H9 (cell line): ENCODE data around the gene RNF145. TPM values are rescaled to one million over a fixed set of nuclear protein-coding genes. Genes with fewer than 3 reads are reported as not detected.

Experiments used
- DNase-seq: peaks from one replicate; pipeline ENCODE4 v3.0.0-alpha.2; 2017
- H2AFZ ChIP-seq: one replicate; pipeline ENCODE4 v1.6.1; 2013; ENCODE audit warnings: mild to moderate bottlenecking, low read length, control low read depth, moderate library complexity
- H2AK5ac ChIP-seq: 2 replicates; pipeline ENCODE4 v1.6.1; 2013; ENCODE audit warnings: low read length, control low read depth, mixed read lengths; ENCODE audit not compliant: insufficient read length
- H2BK120ac ChIP-seq: one replicate; pipeline ENCODE4 v1.6.1; 2013; ENCODE audit warnings: low read depth, mild to moderate bottlenecking, low read length, control low read depth, inconsistent platforms; ENCODE audit not compliant: poor library complexity, severe bottlenecking
- H2BK12ac ChIP-seq: 2 replicates; pipeline ENCODE4 v1.6.1; 2013; ENCODE audit warnings: low read length, control low read depth, mixed read lengths, low read depth; ENCODE audit not compliant: insufficient read length
- H2BK15ac ChIP-seq: 2 replicates; pipeline ENCODE4 v1.6.1; 2013; ENCODE audit warnings: low read depth, low read length, control low read depth
- H2BK20ac ChIP-seq: one replicate; pipeline ENCODE4 v1.6.1; 2013; ENCODE audit warnings: low read depth, mild to moderate bottlenecking, low read length, control low read depth, inconsistent platforms; ENCODE audit not compliant: poor library complexity, severe bottlenecking
- H2BK5ac ChIP-seq: 2 replicates; pipeline ENCODE4 v1.6.1; 2013; ENCODE audit warnings: low read length, control low read depth, mixed read lengths; ENCODE audit not compliant: insufficient read length
- H3K14ac ChIP-seq: 2 replicates; pipeline ENCODE4 v1.6.1; 2013; ENCODE audit warnings: low read length, control low read depth; ENCODE audit not compliant: insufficient read depth
- H3K18ac ChIP-seq: 2 replicates; pipeline ENCODE4 v1.6.1; 2013; ENCODE audit warnings: low read depth, mild to moderate bottlenecking, mixed read lengths, low read length, control low read depth; ENCODE audit not compliant: insufficient read length
- H3K23ac ChIP-seq: 2 replicates; pipeline ENCODE4 v1.6.1; 2013; ENCODE audit warnings: low read length, control low read depth, mixed read lengths, low read depth; ENCODE audit not compliant: insufficient read length
- H3K23me2 ChIP-seq: 2 replicates; pipeline ENCODE4 v1.6.1; 2013; ENCODE audit warnings: low read depth, mild to moderate bottlenecking, mixed read lengths, low read length, control low read depth; ENCODE audit not compliant: insufficient read length, poor library complexity, severe bottlenecking
- H3K27ac ChIP-seq: 2 replicates; pipeline ENCODE4 v1.5.1; 2013; ENCODE audit warnings: low read length, control low read depth, mixed read lengths, low read depth; ENCODE audit not compliant: insufficient read length
- H3K27me3 ChIP-seq: 2 replicates; pipeline ENCODE4 v1.6.1; 2013; ENCODE audit warnings: low read length, control low read depth, inconsistent platforms; ENCODE audit not compliant: insufficient read depth
- H3K4ac ChIP-seq: 2 replicates; pipeline ENCODE4 v1.6.1; 2013; ENCODE audit warnings: low read depth, mild to moderate bottlenecking, control low read depth, inconsistent platforms, low read length, moderate library complexity
- H3K4me1 ChIP-seq: 2 replicates; pipeline ENCODE4 v1.6.1; 2013; ENCODE audit warnings: low read length, control low read depth, inconsistent platforms; ENCODE audit not compliant: insufficient read depth
- H3K4me2 ChIP-seq: 2 replicates; pipeline ENCODE4 v1.6.1; 2013; ENCODE audit warnings: low read length, control low read depth, mixed read lengths; ENCODE audit not compliant: insufficient read length, insufficient read depth
- H3K56ac ChIP-seq: 2 replicates; pipeline ENCODE4 v1.6.1; 2013; ENCODE audit warnings: low read depth, mild to moderate bottlenecking, mixed read lengths, low read length, control low read depth; ENCODE audit not compliant: insufficient read length
- H3K79me1 ChIP-seq: 2 replicates; pipeline ENCODE4 v1.6.1; 2013; ENCODE audit warnings: low read depth, mild to moderate bottlenecking, moderate library complexity, low read length, control low read depth, inconsistent platforms; ENCODE audit not compliant: insufficient read depth, poor library complexity, severe bottlenecking
- H3K79me2 ChIP-seq: 2 replicates; pipeline ENCODE4 v1.6.1; 2013; ENCODE audit warnings: low read length, control low read depth, inconsistent platforms; ENCODE audit not compliant: insufficient read depth
- H3K9ac ChIP-seq: 2 replicates; pipeline ENCODE4 v1.6.1; 2013; ENCODE audit warnings: low read length, control low read depth, mixed read lengths; ENCODE audit not compliant: insufficient read length; ENCODE audit errors: extremely low read depth
- H3K9me3 ChIP-seq: one replicate; pipeline ENCODE4 v1.6.1; 2013; ENCODE audit warnings: low read depth, low read length, inconsistent platforms; ENCODE audit not compliant: control insufficient read depth
- H3T11ph ChIP-seq: one replicate; pipeline ENCODE4 v1.6.1; 2013; ENCODE audit warnings: mild to moderate bottlenecking, low read length, control low read depth, inconsistent platforms
- H4K20me1 ChIP-seq: one replicate; pipeline ENCODE4 v1.6.1; 2013; ENCODE audit not compliant: control insufficient read depth, insufficient read length, insufficient read depth
- H4K5ac ChIP-seq: 2 replicates; pipeline ENCODE4 v1.6.1; 2013; ENCODE audit warnings: low read depth, mild to moderate bottlenecking, mixed read lengths, low read length, control low read depth; ENCODE audit not compliant: insufficient read length
- H4K8ac ChIP-seq: replicated peaks from 2 replicates; pipeline ENCODE4 v1.6.1; 2013; ENCODE audit warnings: low read length, control low read depth, mixed read lengths, low read depth; ENCODE audit not compliant: insufficient read length
- H4K91ac ChIP-seq: 2 replicates; pipeline ENCODE4 v1.6.1; 2013; ENCODE audit warnings: low read depth, mild to moderate bottlenecking, moderate library complexity, mixed read lengths, low read length, control low read depth; ENCODE audit not compliant: insufficient read length
- H3K27ac Mint-ChIP-seq, 3 experiments: 2 replicates in 2 of 3; 3 replicates in 1 of 3; pipeline ENCODE4 v1.8.0; 2020 to 2021; ENCODE audit warnings: mixed read lengths in 3 of 3, mild to moderate bottlenecking in 1 of 3, moderate library complexity in 1 of 3
- H3K27me3 Mint-ChIP-seq: 2 replicates; pipeline ENCODE4 v1.8.0; 2021; ENCODE audit warnings: low read depth, mild to moderate bottlenecking, moderate library complexity, mixed read lengths
- H3K36me3 Mint-ChIP-seq, 3 experiments: 2 replicates in 2 of 3; 3 replicates in 1 of 3; pipeline ENCODE4 v1.8.0; 2020 to 2021; ENCODE audit warnings: low read depth in 3 of 3, mixed read lengths in 3 of 3; ENCODE audit not compliant: insufficient read depth in 1 of 3
- H3K4me1 Mint-ChIP-seq, 2 experiments: 2 replicates each; pipeline ENCODE4 v1.8.0; 2020; ENCODE audit warnings: mixed read lengths in 2 of 2
- H3K4me3 Mint-ChIP-seq, 2 experiments: 2 replicates in 1 of 2; 3 replicates in 1 of 2; pipeline ENCODE4 v1.8.0; 2020 to 2021; ENCODE audit warnings: mild to moderate bottlenecking in 2 of 2, mixed read lengths in 2 of 2, moderate library complexity in 1 of 2
- H3K9me3 Mint-ChIP-seq, 2 experiments: 2 replicates in 1 of 2; 3 replicates in 1 of 2; pipeline ENCODE4 v1.8.0; 2020; ENCODE audit warnings: mild to moderate bottlenecking in 2 of 2, mixed read lengths in 2 of 2, moderate library complexity in 1 of 2
- CTCF ChIP-seq: fragments of 200-600 bp; sonication (generic); conservative IDR thresholded peaks from 3 replicates; pipeline ENCODE4 v1.8.0; 2021; ENCODE audit warnings: antibody characterized with exemption, mild to moderate bottlenecking
- WGBS: extraction: QIAGEN DNeasy Blood & Tissue Kit; methylation state at CpG from one replicate; pipeline ENCODE4 v1.1.7; 2013; ENCODE audit warnings: missing lambda C conversion rate, low lambda C conversion rate, mixed read lengths; ENCODE audit not compliant: insufficient read length; ENCODE audit errors: extremely low coverage; 5-methylcytosine and 5-hydroxymethylcytosine counted together
- total RNA-seq: library from RNA; stranded (reverse); gene quantifications from 2 replicates; pipeline ENCODE4 v1.2.1, GENCODE V29; 2021

Gene RNF145
- total RNA-seq, 1 experiment from 2014 or later: 59.1 TPM

- H3K4me1 ChIP-seq: no peaks in the 10 kb centered on the region
- H2BK5ac ChIP-seq: no peak overlapping the region
- H3K4ac ChIP-seq: no peak overlapping the region
- H2AK5ac ChIP-seq: no peak overlapping the region
- H3K9ac ChIP-seq: no peak overlapping the region
- Mint-ChIP-seq H3K4me3 (no peak overlapping the region), H3K27me3 (peaks cover 13% of the 10 kb centered on the region), H3K9me3 (peaks cover 0 to 14% of the 10 kb centered on the region in 2 experiments; a peak in 3 of 5 replicates), H3K27ac (no peak overlapping the region), H3K36me3 (no peaks in the 10 kb centered on the region; a peak in 1 of 7 replicates), H3K4me1 (no peaks in the 10 kb centered on the region)
- no CpG with 5 or more reads among the region's 2 CpGs for WGBS
- H4K5ac ChIP-seq: no peak overlapping the region
- H2BK12ac ChIP-seq: no peak overlapping the region
- no peak overlapping the region for H2BK15ac ChIP-seq
- H4K20me1 ChIP-seq: no peaks in the 10 kb centered on the region
- no peak overlapping the region for H3K14ac ChIP-seq
- H4K91ac ChIP-seq: no peak overlapping the region
- H4K8ac ChIP-seq: no peak overlapping the region
- no peaks in the 10 kb centered on the region for H3K79me2 ChIP-seq
- H3T11ph ChIP-seq: no peak overlapping the region
- H2AFZ ChIP-seq: no peak overlapping the region
- no peaks in the 10 kb centered on the region for H3K79me1 ChIP-seq
- no peak overlapping the region for H3K56ac ChIP-seq
- H3K4me2 ChIP-seq: no peak overlapping the region
- no peak overlapping the region for H2BK20ac ChIP-seq
- H3K27me3 ChIP-seq: no peaks in the 10 kb centered on the region
- no peak for TF ChIP-seq CTCF
- H3K23ac ChIP-seq: no peak overlapping the region
- H2BK120ac ChIP-seq: no peak overlapping the region
- no peak for DNase-seq
- H3K27ac ChIP-seq: no peak overlapping the region
- no peaks in the 10 kb centered on the region for H3K9me3 ChIP-seq
- H3K23me2 ChIP-seq: no peaks in the 10 kb centered on the region
- H3K18ac ChIP-seq: no peak overlapping the region
These were observed 86.2 kb downstream of the RNF145 start for GRCh38 chr5:159123189-159123588.
